GM21529 (cell line): Measurements from ENCODE around the gene CEPT1.

Experiments used
- ATAC-seq: cut with Tn5 transposase; IDR thresholded peaks from one replicate; pipeline ENCODE4 v1.9.1; 2021; ENCODE audit not compliant: unreplicated experiment

CEPT1 gene

GRCh38 chr1:111145963-111146768 is 6.1 kb downstream of the CEPT1 start:
- ATAC-seq, result no peak

DNA sequence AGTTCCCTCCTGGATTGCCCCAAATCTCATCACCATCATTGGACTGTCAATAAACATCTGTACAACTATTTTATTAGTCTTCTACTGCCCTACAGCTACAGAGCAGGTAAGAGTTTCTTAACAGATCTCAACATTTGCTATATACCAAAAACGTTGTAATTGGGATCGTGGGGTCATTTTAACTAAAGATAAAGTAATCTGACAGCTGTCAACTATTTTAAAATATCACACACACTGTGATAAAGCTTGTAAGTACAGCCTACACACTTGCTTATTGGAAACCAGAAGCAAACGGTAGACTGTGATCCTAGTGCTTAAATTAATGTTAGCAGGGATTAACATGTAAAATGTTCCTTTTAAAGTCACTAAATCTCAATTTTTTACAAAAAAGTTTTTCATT is 7.9 kb downstream of the CEPT1 start:
- no peak for ATAC-seq

DNA sequence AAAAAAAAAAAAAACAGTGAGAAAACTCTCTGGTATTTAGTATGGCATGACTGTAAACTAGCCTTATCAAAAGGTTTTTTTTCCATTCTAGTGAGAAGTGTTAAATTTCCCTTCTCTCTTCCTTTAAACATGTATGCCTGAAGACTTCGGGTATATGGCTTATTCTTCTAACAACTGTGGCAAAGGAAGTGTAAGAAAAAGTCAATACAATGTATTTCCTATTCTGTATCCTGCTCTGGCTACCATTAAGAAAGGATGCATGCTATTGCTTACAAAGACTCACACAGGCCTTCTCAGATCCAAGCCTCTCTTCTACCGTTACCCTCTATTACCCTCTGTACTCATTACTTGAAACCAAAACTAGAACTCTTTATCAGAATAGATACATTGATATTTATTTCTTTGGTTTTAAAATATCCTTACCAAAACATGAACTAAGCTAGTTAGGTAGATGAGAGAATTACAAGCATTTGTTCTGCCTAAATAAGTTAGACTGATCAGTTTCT is 8.4 kb downstream of the CEPT1 start:
- peak; percentile 62 for ATAC-seq

DNA sequence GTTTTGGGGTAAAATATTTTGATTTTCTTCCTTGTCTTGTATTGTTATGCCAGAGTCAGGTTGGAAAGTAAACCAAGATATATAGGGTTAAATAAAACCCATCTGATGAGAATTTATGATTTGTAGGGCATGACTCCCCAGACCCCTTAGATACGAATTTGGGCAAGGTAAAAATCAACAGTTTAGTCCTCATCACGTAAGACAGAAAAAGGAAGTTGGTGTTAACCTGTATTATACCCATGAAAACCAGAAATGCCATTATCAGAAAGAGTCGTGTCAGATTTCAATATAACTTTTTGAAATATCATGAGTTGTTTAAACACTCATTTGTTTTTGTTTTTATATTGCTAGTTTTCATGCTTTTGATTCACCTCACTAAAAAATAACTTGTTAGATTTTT is 11.8 kb downstream of the CEPT1 start:
- ATAC-seq, result no peak

- no peak for ATAC-seq
These were observed 14.3 kb downstream of the CEPT1 start for GRCh38 chr1:111154021-111154999.

DNA sequence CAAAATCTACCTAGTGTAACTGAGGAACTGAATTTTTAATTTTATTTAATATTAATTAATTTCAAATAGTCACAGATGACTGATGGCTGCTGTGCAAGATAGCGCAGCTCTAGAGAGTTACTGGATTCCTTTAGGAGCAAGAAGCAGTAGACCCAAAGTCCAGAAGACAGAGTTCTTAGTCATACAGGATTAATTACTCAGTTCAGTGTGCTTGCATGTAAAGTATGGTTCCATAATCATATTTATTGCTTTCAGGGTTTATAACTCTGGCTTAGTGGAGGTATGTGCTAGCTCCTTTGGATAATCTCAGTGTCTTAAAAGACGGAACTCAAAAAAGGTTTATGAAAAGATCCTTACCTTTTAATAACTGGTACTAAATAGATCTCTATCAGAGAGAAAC is 17.4 kb downstream of the CEPT1 start:
- no peak for ATAC-seq

- ATAC-seq, result no peak
These were observed 21.9 kb downstream of the CEPT1 start for GRCh38 chr1:111161843-111162487.

GRCh38 chr1:111162488-111162880 is 22.5 kb downstream of the CEPT1 start:
- no peak for ATAC-seq

GRCh38 chr1:111163363-111163762 is 23.3 kb downstream of the CEPT1 start:
- no peak for ATAC-seq

- no peak for ATAC-seq
These were observed 24.1 kb downstream of the CEPT1 start for GRCh38 chr1:111164151-111164550.

GRCh38 chr1:111172463-111172862 is 32.4 kb downstream of the CEPT1 start:
- no peak for ATAC-seq

DNA sequence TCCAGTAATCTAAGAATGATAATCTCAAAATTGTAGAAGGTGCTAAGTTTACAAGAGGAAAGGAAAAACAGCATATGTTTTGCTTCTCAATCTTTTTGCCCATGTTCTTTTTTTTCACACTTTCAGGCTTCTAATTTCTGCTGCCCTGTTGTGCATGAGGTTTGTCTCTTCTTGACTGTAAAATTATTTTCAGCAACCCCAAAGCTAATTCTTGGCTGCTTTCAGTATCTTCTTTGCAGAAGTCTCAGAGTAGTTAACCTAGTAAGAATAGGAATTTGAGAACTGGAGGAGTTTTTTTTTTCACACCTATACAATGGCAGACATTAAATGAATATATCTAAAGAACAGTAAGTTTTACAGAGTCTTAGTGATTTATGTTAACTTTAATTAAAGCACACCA is 34.0 kb downstream of the CEPT1 start:
- no peak for ATAC-seq

GRCh38 chr1:111175349-111175748 is 35.3 kb downstream of the CEPT1 start:
- no peak for ATAC-seq

- ATAC-seq, result no peak
These were observed 36.7 kb downstream of the CEPT1 start for GRCh38 chr1:111176678-111177077.

GRCh38 chr1:111179968-111180533 is 40.0 kb downstream of the CEPT1 start:
- no peak for ATAC-seq

DNA sequence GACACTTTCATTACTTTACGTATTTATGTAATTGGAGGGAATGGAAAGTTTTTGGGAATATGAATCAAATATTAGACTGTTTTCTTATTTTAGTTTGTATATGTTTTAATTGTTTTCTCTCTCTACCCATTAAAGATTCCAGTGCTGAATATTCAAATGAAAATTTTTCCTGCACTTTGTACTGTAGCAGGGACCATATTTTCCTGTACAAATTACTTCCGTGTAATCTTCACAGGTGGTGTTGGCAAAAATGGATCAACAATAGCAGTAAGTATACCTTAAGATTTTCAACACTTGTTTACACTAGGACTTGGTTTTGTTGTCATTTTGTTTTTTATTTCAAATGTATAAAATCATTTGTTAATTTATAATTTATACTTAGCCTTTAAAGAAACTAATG is 42.0 kb downstream of the CEPT1 start:
- no peak for ATAC-seq

- no peak for ATAC-seq
These were observed 43.5 kb downstream of the CEPT1 start for GRCh38 chr1:111183308-111184069.

DNA sequence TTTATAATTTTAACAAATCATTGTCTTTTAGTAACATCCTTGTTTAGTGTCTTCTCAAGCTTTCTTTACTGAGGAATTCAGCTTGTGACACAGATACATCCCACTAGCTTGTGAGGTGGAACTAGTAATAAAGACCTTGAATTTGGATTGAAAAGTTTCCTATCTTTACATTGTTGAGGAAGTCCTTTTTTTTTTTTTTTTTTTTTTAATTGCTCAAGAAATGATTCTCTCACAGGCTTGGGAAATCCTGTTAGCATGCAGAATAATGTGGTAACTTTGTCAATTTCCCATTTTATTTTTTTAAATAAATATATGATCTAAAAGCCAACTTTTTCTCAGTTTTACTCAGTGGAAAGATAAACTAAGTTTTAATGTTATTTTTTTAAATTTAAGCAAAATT is 44.6 kb downstream of the CEPT1 start:
- no peak for ATAC-seq

GRCh38 chr1:111190931-111191451 is 51.0 kb downstream of the CEPT1 start:
- no peak for ATAC-seq

DNA sequence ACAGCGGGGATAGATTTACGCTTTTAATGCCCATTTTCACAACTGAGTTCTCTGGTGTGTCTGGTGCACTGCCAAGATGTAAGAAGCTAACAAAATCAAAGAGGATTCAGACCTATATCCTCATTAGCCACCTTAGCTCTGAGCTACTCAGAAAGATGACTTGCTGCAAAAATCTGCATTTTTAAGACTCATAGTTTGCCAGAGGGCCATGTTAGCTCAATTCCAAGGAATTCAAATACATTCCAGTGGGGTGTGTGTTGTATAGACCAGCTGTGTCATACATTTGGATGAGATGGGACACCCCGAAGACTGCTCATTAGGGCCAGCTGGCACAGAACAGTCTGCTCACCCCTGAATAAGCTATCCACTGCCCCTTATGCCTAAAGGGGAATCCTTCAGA is 51.5 kb downstream of the CEPT1 start:
- ATAC-seq, result no peak
